Calu3 (cell line): ENCODE results near the gene NEK5. TPM values are rescaled to one million over a fixed set of nuclear protein-coding genes. Genes with fewer than 3 reads are reported as not detected.

ENCODE experiments used
- BruUV-seq: library from RNA; stranded (reverse); fragments of 400-500 nt; replicated peaks from 2 replicates; lab custom pipeline; 2021; lab: Mats Ljungman, UMichigan
- CTCF ChIA-PET: fragments of 300-600 bp; sonication (Branson Sonifier 250); formaldehyde crosslinking; loops from one replicate; lab custom pipeline; 2022; ENCODE audit warnings: antibody characterized with exemption; lab: Charles Lee
- DNase-seq: peaks from one replicate; pipeline ENCODE4 v3.0.0; 2022
- H3K27ac Mint-ChIP-seq: one replicate; pipeline ENCODE4 v1.8.0; 2022; ENCODE audit warnings: mixed read lengths; ENCODE audit not compliant: unreplicated experiment
- H3K27me3 Mint-ChIP-seq: one replicate; pipeline ENCODE4 v1.8.0; 2022; ENCODE audit warnings: mixed read lengths; ENCODE audit not compliant: unreplicated experiment
- H3K36me3 Mint-ChIP-seq: one replicate; pipeline ENCODE4 v1.8.0; 2022; ENCODE audit warnings: mild to moderate bottlenecking, moderate library complexity, mixed read lengths; ENCODE audit not compliant: insufficient read depth, unreplicated experiment
- H3K4me1 Mint-ChIP-seq: one replicate; pipeline ENCODE4 v1.8.0; 2022; ENCODE audit warnings: mild to moderate bottlenecking, low read depth, mixed read lengths; ENCODE audit not compliant: unreplicated experiment
- H3K4me3 Mint-ChIP-seq: one replicate; pipeline ENCODE4 v1.8.0; 2022; ENCODE audit warnings: mild to moderate bottlenecking, low read depth, moderate library complexity, mixed read lengths; ENCODE audit not compliant: unreplicated experiment
- H3K9me3 Mint-ChIP-seq: one replicate; pipeline ENCODE4 v1.8.0; 2022; ENCODE audit warnings: low read depth, mixed read lengths; ENCODE audit not compliant: unreplicated experiment
- intact Hi-C: fragments of 100-400 bp; cut with micrococcal nuclease; formaldehyde crosslinking; loops from one replicate; pipeline ENCODE4 v1.10.0; 2022; ENCODE audit not compliant: unreplicated experiment
- total RNA-seq: library from RNA; stranded (reverse); gene quantifications from 2 replicates; pipeline ENCODE4 v1.2.3, GENCODE V29; 2022
- TF ChIP-seq, protein P1 (sequence below): fragments of 200-600 bp; IDR thresholded peaks from one replicate; pipeline ENCODE4 v1.8.0; 2022; ENCODE audit warnings: antibody characterized with exemption; ENCODE audit not compliant: unreplicated experiment

The NEK5 gene
- total RNA-seq, 1 experiment from 2014 or later = 0.38 TPM

GRCh38 chr13:52006523-52007245 lies 122.2 kb downstream of the NEK5 start:
- Mint-ChIP-seq H3K27ac (no peak overlapping the region), H3K36me3 (peaks cover 9% of the 10 kb centered on the region), H3K4me1 (peaks cover 29% of the 10 kb centered on the region), H3K4me3 (no peak overlapping the region), H3K27me3 (peaks cover 54% of the 10 kb centered on the region), H3K9me3 (no peaks in the 10 kb centered on the region)
- TF ChIP-seq, protein P1, sequence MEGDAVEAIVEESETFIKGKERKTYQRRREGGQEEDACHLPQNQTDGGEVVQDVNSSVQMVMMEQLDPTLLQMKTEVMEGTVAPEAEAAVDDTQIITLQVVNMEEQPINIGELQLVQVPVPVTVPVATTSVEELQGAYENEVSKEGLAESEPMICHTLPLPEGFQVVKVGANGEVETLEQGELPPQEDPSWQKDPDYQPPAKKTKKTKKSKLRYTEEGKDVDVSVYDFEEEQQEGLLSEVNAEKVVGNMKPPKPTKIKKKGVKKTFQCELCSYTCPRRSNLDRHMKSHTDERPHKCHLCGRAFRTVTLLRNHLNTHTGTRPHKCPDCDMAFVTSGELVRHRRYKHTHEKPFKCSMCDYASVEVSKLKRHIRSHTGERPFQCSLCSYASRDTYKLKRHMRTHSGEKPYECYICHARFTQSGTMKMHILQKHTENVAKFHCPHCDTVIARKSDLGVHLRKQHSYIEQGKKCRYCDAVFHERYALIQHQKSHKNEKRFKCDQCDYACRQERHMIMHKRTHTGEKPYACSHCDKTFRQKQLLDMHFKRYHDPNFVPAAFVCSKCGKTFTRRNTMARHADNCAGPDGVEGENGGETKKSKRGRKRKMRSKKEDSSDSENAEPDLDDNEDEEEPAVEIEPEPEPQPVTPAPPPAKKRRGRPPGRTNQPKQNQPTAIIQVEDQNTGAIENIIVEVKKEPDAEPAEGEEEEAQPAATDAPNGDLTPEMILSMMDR = no peak
- intact Hi-C loops = loop anchor here (10.0 kb wide), 2 partner anchors 112 to 198 kb away; no protein-coding TSS in a partner anchor
- no TSS peak for BruUV-seq
- CTCF ChIA-PET = no interaction called here
- DNase-seq = no peak

DNA sequence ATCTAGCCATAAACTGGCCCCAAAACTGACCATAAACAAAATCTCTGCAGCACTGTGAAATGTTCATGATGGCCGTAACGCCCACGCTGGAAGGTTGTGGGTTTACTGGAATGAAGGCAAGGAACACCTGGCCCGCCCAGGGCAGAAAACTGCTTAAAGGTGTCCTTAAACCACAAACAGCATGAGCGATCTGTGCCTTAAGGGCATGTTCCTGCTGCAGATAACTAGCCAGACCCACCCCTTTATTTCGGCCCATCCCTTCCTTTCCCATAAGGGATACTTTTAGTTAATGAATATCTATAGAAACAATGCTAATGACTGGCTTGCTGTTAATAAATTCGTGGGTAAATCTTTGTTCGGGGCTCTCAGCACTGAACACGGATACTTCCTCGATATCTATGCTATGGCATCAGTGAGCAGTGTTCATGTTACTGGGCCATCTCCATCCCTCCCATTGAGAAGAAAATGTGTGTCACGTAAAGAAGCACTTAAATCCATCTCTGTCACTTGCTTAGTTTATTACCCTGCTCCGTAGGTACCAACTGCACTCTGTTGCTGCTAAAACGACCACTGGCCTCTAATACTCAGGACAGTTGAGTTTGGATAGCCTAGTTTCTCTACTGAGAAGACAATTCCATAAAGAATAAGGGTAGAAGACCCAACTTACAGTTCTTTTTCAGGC lies 122.9 kb downstream of the NEK5 start:
- Mint-ChIP-seq H3K4me1 (peaks cover 33% of the 10 kb centered on the region), H3K9me3 (no peaks in the 10 kb centered on the region), H3K4me3 (no peak overlapping the region), H3K36me3 (peaks cover 2% of the 10 kb centered on the region), H3K27me3 (peaks cover 60% of the 10 kb centered on the region), H3K27ac (no peak overlapping the region)
- CTCF ChIA-PET = no interaction called here
- DNase-seq = no peak
- intact Hi-C loops = loop anchor here (10.0 kb wide), 2 partner anchors 111 to 199 kb away; no protein-coding TSS in a partner anchor
- no TSS peak for BruUV-seq
- TF ChIP-seq, protein P1 = no peak

DNA sequence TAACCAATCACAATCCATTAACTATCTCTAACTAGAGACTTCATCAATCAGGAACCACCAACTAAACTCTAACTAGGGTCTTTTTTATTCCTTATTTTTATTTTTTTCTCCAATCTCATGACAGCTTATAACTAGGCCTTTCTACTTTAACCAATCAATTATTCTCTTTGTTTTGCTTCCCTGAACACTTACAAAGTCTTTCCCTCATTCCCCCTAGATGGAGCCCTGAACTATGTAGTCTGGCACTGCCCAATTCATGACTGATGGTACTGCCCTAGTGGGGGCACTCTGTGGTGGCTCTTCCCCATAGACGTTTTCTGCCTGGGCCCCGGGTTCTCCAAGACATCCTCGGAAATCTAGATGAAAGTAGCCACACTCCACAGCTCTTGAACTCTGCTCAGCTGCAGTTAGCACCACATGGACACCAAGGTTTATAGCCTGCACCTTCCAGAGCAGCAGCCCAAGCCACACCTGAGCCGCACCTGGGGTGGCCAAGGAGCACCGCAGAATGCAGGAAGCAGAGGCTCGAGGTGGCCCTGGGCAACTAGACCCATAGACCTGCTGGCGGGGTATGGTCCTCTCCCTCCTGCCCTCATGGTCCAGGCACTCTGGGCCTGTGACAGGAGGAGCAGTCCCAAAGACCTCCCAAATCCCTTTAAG lies 124.2 kb downstream of the NEK5 start:
- intact Hi-C loops = loop anchor here (10.0 kb wide), 2 partner anchors 110 to 200 kb away; no protein-coding TSS in a partner anchor
- DNase-seq = no peak
- CTCF ChIA-PET = interaction anchor here (1.4 kb wide), 1 partner anchor 123 kb away, joined by 6 read pairs; no protein-coding TSS in a partner anchor
- TF ChIP-seq, protein P1 = no peak
- BruUV-seq = no TSS peak
- Mint-ChIP-seq H3K36me3 (no peaks in the 10 kb centered on the region), H3K27ac (no peak overlapping the region), H3K27me3 (peaks cover 60% of the 10 kb centered on the region), H3K4me1 (peaks cover 28% of the 10 kb centered on the region), H3K9me3 (no peaks in the 10 kb centered on the region), H3K4me3 (no peak overlapping the region)

DNA sequence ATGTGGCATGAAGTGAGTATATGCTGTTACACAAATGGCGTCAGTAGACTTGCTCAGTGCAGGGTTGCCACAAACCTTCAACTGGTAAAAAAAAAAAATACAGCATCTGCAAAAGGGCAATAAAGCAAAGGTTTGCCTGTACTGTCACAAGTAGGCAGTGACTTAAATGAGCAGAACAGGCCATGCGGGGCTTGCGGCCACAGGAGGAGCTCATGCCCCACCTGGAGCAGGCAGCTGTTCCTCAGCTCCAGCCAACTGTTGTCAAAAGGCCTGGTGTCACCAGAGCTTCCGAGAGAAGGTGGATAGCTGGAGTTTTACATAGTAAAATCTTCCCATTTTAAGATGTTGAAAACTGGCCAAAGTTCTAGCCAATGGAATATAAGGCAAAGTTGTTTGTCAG lies 125.3 kb downstream of the NEK5 start:
- no peak overlapping the region for H3K27ac Mint-ChIP-seq
- no TSS peak for BruUV-seq
- no peak overlapping the region for H3K4me3 Mint-ChIP-seq
- CTCF ChIA-PET = interaction anchor here (1.4 kb wide), 1 partner anchor 124 kb away, joined by 6 read pairs; no protein-coding TSS in a partner anchor
- H3K36me3 Mint-ChIP-seq = no peaks in the 10 kb centered on the region
- TF ChIP-seq, protein P1 = no peak
- intact Hi-C loops = loop anchor here (10.0 kb wide), 2 partner anchors 109 to 201 kb away; no protein-coding TSS in a partner anchor
- peaks cover 39% of the 10 kb centered on the region for H3K4me1 Mint-ChIP-seq
- no peaks in the 10 kb centered on the region for H3K9me3 Mint-ChIP-seq
- no peak for DNase-seq
- H3K27me3 Mint-ChIP-seq = peaks cover 58% of the 10 kb centered on the region
